Breast epithelium (tissue), 3 donors: ENCODE results near the gene ZIC4.

Source experiments
- POLR2A ChIP-seq: fragments of 450-650 bp; IDR thresholded peaks from one replicate; pipeline ENCODE4 v1.6.1; 2016; ENCODE audit warnings: antibody characterized with exemption, mild to moderate bottlenecking, moderate library complexity
- POLR2AphosphoS5 ChIP-seq, 3 donors: sonication (generic); formaldehyde crosslinking; IDR thresholded peaks; one replicate each; pipeline ENCODE4 v1.6.1; 2017; ENCODE audit warnings: antibody characterized with exemption in 3 of 3
- TF ChIP-seq, protein P1 (sequence below), 3 donors: fragments of 450-650 bp; IDR thresholded peaks; one replicate each; pipeline ENCODE4 v1.5.1; 2016 to 2017; ENCODE audit warnings: antibody characterized with exemption in 3 of 3, mild to moderate bottlenecking in 3 of 3, moderate library complexity in 3 of 3

DNA sequence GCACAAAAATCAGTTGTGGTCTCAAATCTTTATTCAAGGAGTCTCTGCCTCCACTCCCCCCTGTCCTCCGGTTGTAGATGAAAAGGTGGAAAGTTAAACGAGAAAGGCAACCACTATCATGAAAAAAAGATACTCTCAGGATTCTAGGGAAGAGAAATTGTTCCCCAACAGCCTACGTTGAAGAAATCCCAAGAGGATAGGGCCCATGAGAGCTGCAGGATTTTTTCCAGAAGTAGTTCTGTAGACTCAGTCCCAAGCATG lies 17.1 kb upstream of the ZIC4 start:
- no peak for TF ChIP-seq POLR2A
- TF ChIP-seq, protein P1, sequence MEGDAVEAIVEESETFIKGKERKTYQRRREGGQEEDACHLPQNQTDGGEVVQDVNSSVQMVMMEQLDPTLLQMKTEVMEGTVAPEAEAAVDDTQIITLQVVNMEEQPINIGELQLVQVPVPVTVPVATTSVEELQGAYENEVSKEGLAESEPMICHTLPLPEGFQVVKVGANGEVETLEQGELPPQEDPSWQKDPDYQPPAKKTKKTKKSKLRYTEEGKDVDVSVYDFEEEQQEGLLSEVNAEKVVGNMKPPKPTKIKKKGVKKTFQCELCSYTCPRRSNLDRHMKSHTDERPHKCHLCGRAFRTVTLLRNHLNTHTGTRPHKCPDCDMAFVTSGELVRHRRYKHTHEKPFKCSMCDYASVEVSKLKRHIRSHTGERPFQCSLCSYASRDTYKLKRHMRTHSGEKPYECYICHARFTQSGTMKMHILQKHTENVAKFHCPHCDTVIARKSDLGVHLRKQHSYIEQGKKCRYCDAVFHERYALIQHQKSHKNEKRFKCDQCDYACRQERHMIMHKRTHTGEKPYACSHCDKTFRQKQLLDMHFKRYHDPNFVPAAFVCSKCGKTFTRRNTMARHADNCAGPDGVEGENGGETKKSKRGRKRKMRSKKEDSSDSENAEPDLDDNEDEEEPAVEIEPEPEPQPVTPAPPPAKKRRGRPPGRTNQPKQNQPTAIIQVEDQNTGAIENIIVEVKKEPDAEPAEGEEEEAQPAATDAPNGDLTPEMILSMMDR (IDR thresholded peaks at IDR 0.05) = no peak
- no peak for TF ChIP-seq POLR2AphosphoS5 (IDR thresholded peaks at IDR 0.05)
